HG02571 (cell line): ENCODE data around the gene PARD3B.

ENCODE experiments used
- ATAC-seq: cut with Tn5 transposase; IDR thresholded peaks from one replicate; pipeline ENCODE4 v1.9.1; 2021; ENCODE audit warnings: mild to moderate bottlenecking, moderate library complexity; ENCODE audit not compliant: unreplicated experiment

The PARD3B gene

DNA sequence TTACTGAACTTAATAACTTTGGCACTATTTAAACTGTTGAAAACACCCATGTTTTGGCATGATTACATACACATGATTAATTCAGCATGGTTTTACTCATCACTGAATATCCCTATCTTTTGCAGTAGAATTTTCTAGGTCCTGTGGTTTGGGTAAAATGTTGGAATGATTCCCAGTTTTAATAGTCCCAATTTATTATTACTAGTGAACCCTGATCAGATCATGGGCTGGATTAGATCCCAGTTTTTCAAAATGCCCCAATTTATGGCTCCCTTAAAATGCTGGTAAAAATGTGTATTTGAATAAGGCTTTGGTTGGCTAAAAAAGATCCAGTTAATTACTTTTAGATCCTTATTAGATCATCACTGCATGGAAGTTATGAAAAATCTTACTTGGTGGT is 863.4 kb downstream of the PARD3B start:
- ATAC-seq: no peak

DNA sequence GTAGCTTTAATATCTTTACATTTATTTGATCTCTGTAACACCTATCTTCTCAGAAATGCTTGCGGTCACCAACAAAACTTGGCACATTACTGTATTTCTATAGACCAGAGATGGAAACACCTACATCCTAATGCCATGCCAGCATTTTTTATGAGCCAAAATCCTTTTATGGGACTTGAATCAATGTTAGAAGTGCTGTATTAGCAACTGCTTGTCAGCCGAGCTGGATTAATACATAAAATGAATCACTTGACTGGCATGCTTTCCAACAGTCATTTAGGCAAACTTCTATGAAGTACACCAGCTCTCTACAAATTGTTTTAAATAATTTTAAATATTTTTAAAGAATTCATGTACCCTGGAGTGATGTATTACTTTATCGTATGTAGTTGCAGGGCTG is 864.1 kb downstream of the PARD3B start:
- ATAC-seq: no peak

DNA sequence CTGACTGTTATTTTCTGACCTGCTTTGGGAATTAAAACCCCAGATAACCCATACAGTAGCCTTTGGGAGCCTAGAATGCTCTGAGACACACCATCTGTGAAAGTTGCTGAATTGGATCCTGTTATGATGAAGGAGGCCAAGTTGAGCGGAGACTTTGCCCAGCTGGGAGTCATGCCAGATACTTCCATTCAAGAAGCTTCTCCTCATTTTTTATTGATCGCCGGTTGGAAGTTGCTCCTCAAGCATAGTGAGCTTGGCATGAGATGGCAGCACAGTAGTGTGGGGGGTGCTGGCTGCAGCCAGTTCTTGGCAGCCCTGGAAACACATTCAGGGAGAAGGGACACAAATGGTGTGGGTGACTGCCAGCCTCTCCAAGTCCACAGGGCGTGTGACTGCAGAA is 866.3 kb downstream of the PARD3B start:
- no peak for ATAC-seq

DNA sequence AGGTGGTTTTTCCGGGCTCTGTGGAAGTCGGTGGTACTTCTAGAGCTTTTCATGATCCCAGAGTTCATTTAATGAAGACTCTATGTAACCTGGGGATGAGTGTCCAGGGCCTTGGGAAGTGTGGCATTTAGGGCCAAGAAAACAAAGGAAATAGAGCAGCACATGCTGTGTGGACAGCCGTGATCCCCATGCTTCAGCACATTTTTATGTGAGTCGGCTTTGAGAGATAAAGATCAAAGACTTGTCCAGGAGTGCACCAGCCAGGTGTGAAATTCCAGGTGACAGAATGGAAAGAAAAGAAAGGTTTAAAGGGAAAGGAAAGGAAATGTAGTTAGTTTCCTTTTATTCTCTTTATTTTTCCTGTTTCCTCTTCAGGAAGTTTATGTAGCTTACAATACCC is 879.1 kb downstream of the PARD3B start:
- ATAC-seq: no peak

DNA sequence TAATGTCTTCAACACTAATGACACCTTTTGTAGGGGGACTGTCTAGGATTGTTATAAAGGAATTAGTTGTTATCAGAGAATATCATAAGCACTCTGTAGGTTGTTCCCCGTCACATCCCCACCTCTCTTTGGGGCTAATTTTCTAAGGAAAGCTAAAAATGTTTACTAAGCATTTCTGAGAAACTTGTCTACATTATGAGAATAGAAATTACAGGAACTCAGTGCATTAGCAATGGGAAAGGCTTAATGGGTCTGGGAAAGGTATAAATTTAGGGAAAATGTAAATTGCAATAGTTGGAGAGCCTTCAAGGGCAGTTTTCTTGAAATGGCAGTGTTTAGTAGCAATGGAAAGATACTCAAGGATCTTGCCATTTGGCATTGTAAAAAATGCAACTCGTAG is 879.8 kb downstream of the PARD3B start:
- ATAC-seq: no peak

DNA sequence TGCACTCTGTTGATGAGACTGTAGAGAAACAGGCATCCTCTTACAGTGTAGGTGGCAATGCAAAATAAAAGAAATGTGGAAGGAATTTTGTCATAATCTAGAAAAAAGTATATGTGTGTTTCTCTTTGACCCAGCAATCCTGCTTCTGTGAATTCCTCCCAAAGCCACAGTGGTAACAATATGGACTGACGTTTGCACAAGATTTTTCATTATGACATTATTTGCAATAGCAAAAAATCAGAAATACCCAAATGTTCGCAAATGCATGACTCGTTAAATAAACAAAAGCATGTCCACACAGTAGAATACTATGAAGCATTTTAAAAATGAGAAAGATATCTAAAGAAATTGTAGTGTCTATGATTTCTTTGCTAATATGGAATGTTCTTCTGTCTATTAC is 881.8 kb downstream of the PARD3B start:
- ATAC-seq: no peak

DNA sequence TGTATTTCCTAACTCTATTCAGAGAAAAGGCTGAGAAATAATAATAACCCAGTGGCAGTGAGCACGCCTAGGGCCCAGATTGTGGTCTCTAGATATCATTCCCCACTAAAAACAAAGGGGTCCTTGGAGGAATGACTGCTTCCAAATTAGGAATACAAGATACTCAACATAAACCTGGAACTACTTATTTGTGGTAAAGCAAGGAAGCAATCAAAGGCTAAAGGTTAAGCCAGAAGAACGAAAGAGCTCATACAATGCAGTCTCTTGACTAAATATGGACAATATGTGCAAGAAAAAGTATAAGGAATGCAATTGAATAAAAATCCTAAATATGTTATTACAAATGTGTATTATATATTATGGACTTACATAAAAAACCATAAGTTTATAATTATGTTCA is 883.5 kb downstream of the PARD3B start:
- ATAC-seq: no peak

DNA sequence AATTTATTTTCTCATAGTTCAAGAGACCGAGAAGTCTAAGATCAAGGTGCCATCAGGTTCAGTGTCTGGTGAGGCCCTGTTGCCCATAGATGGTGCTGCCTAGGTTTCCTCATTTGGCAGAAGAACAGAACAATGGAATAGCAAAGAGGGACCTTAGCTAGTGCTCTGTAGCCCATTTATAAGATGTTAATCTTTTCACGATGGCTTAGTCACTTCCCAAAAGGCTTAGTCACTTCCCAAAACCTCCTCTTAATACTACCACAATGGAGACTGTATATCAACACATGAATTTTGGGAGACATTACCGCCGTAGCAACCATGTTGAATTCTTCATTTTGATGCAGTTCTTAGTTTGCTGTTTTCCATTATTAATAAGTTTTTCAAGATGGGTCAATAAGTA is 890.7 kb downstream of the PARD3B start:
- no peak for ATAC-seq

DNA sequence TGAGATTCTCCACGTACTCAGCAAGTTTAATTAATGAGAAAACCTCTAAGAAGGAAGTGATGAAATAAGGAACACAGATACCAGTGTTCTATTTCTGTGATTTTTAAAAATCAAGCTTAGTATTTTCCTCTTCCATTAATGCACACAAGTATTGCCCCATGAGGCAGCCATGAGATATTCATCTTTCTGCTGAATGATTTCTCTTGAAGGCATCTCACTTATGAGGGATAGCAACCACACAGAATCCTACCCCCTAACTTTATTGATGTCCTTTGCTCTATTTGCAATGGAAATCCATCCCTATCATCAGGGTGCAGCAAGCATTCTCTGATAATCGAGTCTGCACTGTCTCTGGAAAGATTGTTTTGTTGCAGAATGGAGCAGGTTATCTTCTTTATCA is 893.0 kb downstream of the PARD3B start:
- ATAC-seq: no peak

DNA sequence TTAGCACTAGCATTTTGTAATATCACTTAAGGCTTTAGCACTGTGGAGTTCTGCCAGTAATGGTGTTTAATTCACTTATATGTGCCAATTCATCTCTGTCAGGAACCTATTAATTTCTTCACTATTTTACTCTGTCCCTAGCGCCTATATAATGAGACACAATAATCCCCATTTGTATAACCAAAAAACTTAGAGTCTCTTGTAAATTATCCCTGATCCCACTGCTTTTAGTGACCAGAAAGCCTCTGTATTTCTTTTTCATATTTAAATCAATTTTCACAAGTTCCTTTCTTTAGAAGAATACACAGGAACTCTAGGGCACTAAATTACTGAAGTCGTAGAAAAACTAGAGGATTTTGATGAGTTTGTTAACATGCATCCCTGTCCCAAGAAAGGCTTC is 894.3 kb downstream of the PARD3B start:
- ATAC-seq: no peak

DNA sequence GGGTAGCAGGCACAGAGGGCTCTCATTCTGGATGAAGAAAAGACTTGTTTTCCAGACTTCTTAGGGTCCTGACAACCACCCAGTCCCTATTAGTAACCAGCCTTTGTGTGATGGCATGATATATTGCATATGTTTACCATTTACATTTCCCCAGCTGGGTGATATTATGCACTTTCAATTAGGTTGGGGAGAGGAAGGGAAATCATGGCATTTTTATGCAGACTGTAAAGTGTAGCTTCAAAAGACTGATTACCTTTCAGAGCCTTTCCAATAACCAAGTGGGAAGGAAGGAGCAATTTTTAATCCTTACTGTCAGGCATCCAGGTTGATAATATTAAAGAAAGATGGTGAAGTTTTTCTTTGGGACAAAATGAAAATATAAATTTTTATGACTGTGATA is 896.2 kb downstream of the PARD3B start:
- no peak for ATAC-seq

DNA sequence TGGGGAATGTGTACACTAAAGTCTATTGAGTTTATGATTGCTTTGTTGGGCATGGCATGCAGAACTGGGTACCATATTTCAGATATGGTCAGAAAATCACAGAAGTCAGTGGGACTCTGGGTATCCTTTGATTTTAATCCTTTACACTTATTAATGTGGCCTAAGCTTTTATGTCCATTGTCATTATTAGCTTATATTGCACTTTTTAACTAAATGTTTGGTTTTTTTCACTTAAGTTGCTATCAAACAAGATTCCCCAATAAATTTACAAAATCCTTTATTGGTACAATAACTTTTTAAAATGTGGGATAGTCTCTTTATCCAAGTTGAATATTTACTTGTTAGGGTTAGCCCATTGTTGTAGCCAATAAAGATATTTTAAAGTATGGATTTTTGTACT is 902.9 kb downstream of the PARD3B start:
- no peak for ATAC-seq

DNA sequence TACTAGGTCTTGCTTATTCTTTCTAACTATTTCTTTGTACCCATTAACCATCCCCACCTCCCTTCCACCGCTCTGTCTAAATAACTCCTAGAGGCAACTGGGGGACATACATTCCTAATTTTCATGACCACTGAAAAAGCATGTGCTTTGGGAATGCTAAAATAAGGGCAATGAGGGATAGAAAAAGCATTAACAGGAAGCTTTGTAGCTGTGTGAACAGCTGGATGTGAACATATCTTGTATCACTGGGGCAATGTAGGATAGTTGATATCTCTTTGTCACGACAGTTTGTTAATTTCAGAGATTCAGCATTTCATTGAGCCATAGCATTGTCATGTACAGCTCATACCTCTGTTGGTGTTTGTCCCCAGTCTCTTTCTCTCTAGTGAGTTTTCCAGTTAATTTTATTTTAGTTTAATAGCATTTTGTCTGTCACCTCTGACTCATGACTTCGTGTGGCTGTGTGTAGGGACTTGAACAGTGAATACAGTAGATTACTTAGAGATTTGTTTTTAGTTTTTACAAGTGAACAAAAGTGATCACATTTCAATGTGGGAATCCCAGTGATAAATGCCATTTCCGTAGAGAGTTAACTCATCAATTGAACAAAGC is 906.7 kb downstream of the PARD3B start:
- no peak for ATAC-seq

DNA sequence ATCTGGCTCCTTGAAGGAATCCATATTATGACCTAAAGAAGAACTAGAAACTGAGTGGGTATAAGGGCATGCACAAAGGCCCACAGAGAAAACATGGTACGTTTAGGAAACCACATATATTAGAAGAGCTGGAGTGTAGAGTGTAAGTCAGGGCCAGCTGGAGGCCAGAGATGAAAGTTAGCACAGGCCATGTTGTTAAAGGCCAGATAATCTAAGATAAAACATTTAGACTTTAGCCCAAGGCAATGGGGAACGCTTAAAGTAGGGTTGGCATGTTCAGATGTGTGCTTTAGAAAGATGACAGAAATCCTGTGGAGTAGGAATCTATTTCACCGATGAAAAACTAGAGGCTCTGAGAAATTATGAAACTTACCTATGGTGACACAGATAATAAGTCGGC is 907.9 kb downstream of the PARD3B start:
- no peak for ATAC-seq

DNA sequence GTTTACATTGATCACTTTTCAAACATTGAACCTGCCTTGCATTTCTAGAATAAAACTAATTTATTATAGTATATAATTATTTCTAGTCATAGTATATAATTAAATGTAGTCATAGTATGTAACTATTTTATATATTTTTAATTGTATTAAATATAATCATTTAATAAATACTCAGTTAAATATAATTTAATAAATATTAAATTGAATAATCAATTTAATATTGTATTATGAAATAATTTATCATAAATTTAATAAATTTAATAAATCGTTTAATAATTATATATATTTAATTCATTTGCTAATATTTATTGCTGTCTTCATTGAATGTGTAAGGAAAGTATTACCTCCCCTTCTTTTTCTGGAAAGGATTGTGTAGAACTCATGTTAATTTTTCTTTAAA is 911.4 kb downstream of the PARD3B start:
- no peak for ATAC-seq

DNA sequence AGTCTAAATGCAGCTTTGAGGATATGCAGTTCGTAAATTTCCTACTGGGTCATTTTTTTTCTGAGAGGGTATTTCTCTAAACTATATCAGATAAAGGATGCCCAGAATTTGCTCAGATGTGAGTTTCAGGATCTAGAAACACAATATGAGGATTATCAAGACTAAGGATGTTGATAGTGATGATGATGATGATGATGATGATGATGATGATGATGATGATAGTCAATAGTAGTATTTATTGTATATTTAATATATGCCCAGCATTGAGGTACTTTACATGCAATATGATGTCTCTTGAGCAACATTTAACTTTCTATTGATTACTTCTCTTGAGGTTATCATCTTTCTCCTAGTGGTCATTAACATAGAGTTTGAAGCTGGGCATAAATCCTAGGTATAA is 914.9 kb downstream of the PARD3B start:
- ATAC-seq: no peak

DNA sequence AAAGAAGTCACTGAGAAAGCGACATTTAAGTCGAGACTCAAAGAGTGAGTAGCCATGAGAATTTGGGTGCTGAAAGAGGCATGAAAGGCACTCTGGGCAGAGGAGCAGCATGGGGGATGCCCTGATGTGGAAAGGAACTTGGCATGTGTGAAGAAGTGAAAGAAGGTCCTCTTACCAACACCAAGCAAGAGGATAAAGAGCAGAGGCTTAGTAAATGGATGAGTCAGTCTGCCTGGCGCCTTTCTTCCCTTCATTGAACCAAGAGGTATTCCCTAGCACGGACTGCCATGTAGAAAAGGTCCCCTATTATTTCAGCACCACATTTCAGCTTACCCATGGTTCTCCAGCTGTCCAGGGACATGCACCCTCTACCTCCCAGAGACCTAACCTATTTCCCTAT is 915.9 kb downstream of the PARD3B start:
- ATAC-seq: no peak

DNA sequence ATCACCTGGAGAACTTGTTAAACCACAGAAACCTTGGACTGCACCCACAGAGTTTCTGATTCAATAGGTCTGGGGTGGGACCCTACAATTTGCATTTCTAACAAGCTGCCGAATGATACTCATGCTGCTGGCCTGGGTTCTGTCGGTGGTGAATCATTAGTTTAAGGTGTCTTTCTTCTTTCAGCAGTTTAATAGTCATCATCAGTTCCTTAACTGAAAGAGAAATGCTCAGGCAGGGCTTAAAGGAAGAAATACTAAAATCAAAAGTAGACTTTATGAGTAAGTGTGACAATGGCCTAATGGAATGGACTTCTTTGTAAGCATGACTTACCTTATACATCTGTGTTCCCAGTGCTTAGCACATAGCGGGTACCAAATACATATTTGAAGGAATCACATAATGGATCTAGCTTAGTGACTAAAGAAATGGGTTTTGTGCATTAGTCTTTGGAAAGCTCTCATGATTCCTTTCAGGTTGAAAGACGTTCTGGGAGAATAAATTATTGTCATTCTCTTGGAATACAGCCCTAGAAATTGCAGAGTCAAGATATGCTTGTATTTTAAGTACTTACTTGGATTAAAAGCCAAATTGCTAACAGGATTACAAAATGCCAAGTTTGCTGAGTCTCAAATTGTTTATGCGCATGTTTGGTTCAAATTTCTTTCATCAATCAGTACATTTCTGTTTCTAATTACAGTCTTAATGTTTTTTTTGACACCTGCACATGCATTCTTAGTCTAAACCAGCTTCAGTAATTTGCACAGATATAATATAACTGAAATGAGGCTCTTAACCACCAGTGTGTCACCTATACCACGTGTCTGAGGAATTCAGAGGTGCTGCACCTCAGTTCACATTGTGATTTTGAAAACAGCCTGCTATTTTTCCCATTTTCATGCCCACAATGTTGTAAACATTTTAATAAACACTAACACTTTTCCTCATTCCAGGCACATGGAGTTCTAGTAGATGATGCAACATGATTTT is 916.7 kb downstream of the PARD3B start:
- ATAC-seq: no peak

DNA sequence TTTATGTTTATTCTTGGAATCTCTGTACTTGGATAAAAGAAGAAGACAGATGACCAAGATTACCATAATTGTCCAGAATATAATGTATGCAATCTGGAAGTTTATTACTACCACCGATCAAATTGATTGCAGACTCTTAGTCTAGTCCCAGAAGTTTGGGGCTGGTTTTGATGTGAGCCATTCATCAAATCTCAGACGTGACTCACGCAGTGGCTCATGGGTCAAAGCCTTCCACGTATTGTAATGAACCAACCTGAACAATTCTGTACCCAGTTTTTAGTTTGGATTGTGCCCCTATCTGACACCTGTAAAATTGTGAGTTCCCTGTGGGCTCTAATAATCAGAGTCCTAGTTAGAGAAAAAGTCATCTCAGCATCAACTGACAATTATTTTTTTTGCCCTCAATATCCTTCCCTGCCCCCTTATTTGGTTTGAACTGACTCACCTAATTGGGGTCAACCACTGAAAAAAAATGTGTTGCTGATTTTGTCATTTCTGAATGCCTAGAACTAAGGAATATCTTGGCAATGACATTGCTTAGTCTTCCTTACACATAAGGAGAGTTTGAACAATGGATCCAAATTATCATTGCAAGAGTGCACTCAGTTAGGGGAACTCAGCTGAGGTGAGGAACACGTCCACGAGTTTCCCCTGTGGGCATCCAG is 917.5 kb downstream of the PARD3B start:
- ATAC-seq: no peak

DNA sequence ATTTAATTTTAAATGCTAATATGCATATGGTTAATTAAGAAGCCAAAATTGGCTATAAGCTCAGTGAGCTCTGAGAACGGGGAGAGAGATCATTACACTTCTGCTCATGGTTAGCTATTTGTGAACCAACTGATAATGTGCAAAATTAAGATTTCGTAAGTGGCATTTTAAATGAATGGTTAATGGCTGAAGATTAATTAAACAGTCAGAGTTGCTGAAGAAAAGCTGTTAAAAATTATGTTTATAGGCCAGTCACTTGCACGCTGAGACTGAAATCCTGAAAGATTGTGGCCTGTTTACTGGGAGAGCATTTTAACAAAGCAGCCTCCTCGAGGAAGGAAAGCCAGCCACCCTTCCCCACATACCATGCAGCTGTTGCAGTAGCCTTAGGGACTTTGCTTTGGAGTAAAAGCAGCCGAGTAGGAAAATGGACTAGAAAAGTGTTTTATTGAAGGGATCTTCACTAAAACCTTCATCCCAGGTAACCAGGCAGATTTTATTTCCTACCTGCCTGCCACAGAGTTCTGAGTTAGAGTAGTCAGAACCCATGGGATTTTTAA is 918.3 kb downstream of the PARD3B start:
- ATAC-seq: no peak

DNA sequence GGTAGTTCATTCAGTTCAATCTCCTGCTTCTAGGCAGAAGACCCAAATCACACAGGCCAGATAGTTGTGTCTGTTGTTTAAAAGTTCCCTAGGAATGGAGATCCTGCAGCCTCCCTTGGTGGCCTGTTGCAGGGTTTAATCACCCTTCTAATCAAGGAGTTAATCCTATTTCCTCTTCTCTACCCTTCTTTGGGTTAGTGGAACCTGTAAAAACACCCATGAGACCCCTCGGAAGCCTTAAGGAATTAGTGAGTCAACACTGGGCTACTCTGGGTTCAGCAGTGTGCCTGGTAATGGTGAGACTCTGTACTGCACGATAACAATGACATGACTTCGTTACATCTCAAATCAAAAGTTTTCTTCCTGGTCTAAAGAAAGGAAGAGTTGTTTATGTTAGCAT is 919.4 kb downstream of the PARD3B start:
- no peak for ATAC-seq

DNA sequence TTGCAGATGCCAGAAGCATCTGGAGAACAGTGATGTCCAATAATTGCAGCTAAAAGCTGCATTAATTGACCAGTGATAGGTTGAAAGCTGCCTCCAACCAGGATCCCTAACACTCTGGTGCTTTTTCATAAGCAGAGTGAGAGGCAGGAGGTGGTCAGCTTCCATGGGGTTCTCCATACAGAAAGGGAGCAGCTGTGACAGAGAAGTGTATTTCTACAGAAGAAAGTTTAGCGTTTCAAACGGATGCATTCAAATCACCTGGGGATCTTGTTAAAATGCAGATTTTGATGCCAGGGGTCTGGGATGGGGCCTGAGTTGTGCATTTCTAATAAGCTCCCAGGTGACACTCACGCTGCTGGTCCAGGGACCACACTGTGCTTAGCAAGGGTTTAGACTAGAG is 920.5 kb downstream of the PARD3B start:
- no peak for ATAC-seq
